H1 (cell line): Measurements from ENCODE around the gene RAB3IL1. TPM values are rescaled to one million over a fixed set of nuclear protein-coding genes. Genes with fewer than 3 reads are reported as not detected.

Experiments used
- CTCF ChIA-PET: fragments of 300-600 bp; sonication (Branson Sonifier 250); formaldehyde crosslinking; loops from one replicate; lab custom pipeline; 2021; ENCODE audit not compliant: partially characterized antibody; lab: Charles Lee
- POLR2A ChIA-PET: fragments of 300-600 bp; sonication (Branson Sonifier 250); formaldehyde crosslinking; loops from one replicate; lab custom pipeline; 2021; ENCODE audit warnings: inconsistent platforms; ENCODE audit not compliant: partially characterized antibody; lab: Charles Lee
- DNase-seq, 2 experiments: peaks; one replicate each; pipeline versions ENCODE4 v3.0.0 to v3.0.0-alpha.2; 2010 to 2022; ENCODE audit warnings: low spot score in 2 of 2, low read depth in 1 of 2, mixed read lengths in 1 of 2
- FAIRE-seq: peaks from 2 replicates; lab custom pipeline; 2011; peaks lifted over from hg19 to GRCh38; lab: Jason Lieb, UNC
- H2AFZ ChIP-seq: 2 replicates; pipeline ENCODE4 v1.8.1; 2012; ENCODE audit warnings: low read length, inconsistent platforms
- H2AK5ac ChIP-seq: 2 replicates; pipeline ENCODE4 v1.6.1; 2013; ENCODE audit warnings: low read depth, low read length
- H2BK120ac ChIP-seq: replicated peaks from 2 replicates; pipeline ENCODE3; 2013; ENCODE audit warnings: low read depth, low read length, inconsistent platforms
- H2BK12ac ChIP-seq: 2 replicates; pipeline ENCODE4 v1.6.1; 2013; ENCODE audit warnings: low read depth, low read length
- H2BK15ac ChIP-seq: 2 replicates; pipeline ENCODE4 v1.6.1; 2013; ENCODE audit warnings: low read length
- H2BK20ac ChIP-seq: 2 replicates; pipeline ENCODE4 v1.6.1; 2013; ENCODE audit warnings: low read length
- H2BK5ac ChIP-seq: 2 replicates; pipeline ENCODE4 v1.6.1; 2013; ENCODE audit warnings: low read depth, low read length
- H3K14ac ChIP-seq: 2 replicates; pipeline ENCODE4 v1.6.1; 2013; ENCODE audit warnings: inconsistent platforms; ENCODE audit not compliant: insufficient read length
- H3K18ac ChIP-seq: 2 replicates; pipeline ENCODE4 v1.6.1; 2013; ENCODE audit warnings: low read length; ENCODE audit errors: extremely low read depth
- H3K23ac ChIP-seq: 2 replicates; pipeline ENCODE4 v1.6.1; 2013; ENCODE audit warnings: inconsistent platforms; ENCODE audit not compliant: insufficient read length
- H3K23me2 ChIP-seq: 2 replicates; pipeline ENCODE4 v1.6.1; 2013; ENCODE audit warnings: low read depth, low read length
- H3K27ac ChIP-seq: 2 replicates; pipeline ENCODE4 v1.6.1; 2011; ENCODE audit warnings: low read depth, low read length, inconsistent platforms
- H3K27me3 ChIP-seq, 4 experiments: replicated peaks in 1 of 4; 1 replicate in 1 of 4; 2 replicates in 3 of 4; pipeline versions ENCODE4 v1.6.1 to v1.8.1; 2011 to 2013; ENCODE audit warnings: low read length in 3 of 4, mild to moderate bottlenecking in 3 of 4, inconsistent platforms in 2 of 4, mixed read lengths in 2 of 4, moderate library complexity in 1 of 4; ENCODE audit not compliant: control insufficient read depth in 3 of 4, insufficient read depth in 3 of 4; ENCODE audit errors: extremely low read depth in 1 of 4
- H3K36me3 ChIP-seq, 4 experiments: 2 replicates each; pipeline versions ENCODE4 v1.6.1 to v1.8.1; 2011 to 2013; ENCODE audit warnings: mild to moderate bottlenecking in 4 of 4, low read length in 3 of 4, moderate library complexity in 2 of 4, control low read depth in 1 of 4, inconsistent platforms in 1 of 4; ENCODE audit not compliant: insufficient read depth in 4 of 4, control insufficient read depth in 2 of 4
- H3K4ac ChIP-seq: replicated peaks from 2 replicates; pipeline ENCODE3; 2013; ENCODE audit warnings: low read length, low read depth, mixed read lengths, inconsistent platforms; ENCODE audit not compliant: insufficient read length
- H3K4me1 ChIP-seq, 4 experiments: replicated peaks in 1 of 4; 1 replicate in 1 of 4; 2 replicates in 3 of 4; pipeline versions ENCODE4 v1.6.1 to v1.8.1; 2011 to 2013; ENCODE audit warnings: low read length in 3 of 4, inconsistent platforms in 2 of 4, mixed read lengths in 1 of 4; ENCODE audit not compliant: insufficient read depth in 4 of 4, control insufficient read depth in 3 of 4
- H3K4me2 ChIP-seq, 2 experiments: 2 replicates each; pipeline versions ENCODE4 v1.6.1 to v1.8.1; 2011 to 2013; ENCODE audit warnings: low read depth in 2 of 2, low read length in 2 of 2, control low read depth in 1 of 2, inconsistent platforms in 1 of 2, mild to moderate bottlenecking in 1 of 2; ENCODE audit not compliant: insufficient read depth in 1 of 2
- H3K4me3 ChIP-seq, 4 experiments: fragments of 200-600, 300-600 bp in 1 of 4; sonication (generic), shearing (Covaris generic), sonication (Bioruptor Twin) in 1 of 4; 2 replicates each; pipeline versions ENCODE4 v1.5.1 to v1.8.1; 2011 to 2016; ENCODE audit warnings: low read length in 4 of 4, low read depth in 3 of 4, control low read depth in 2 of 4, inconsistent platforms in 2 of 4, mild to moderate bottlenecking in 2 of 4, mixed read lengths in 1 of 4, moderate library complexity in 1 of 4; ENCODE audit not compliant: insufficient read depth in 2 of 4; ENCODE audit errors: extremely low read depth in 1 of 4
- H3K56ac ChIP-seq: replicated peaks from 2 replicates; pipeline ENCODE3; 2013; ENCODE audit warnings: low read depth, mild to moderate bottlenecking, mixed read lengths, low read length, inconsistent platforms; ENCODE audit not compliant: insufficient read length
- H3K79me1 ChIP-seq: 2 replicates; pipeline ENCODE4 v1.6.1; 2013; ENCODE audit warnings: low read depth, low read length, control low read depth
- H3K79me2 ChIP-seq, 2 experiments: 2 replicates each; pipeline versions ENCODE4 v1.6.1 to v1.8.1; 2012 to 2013; ENCODE audit warnings: low read length in 2 of 2, mild to moderate bottlenecking in 2 of 2, inconsistent platforms in 1 of 2; ENCODE audit not compliant: insufficient read depth in 2 of 2, control insufficient read depth in 1 of 2
- H3K9ac ChIP-seq, 4 experiments: replicated peaks in 1 of 4; 1 replicate in 1 of 4; 2 replicates in 3 of 4; pipeline versions ENCODE4 v1.6.1 to v1.8.1; 2011 to 2013; ENCODE audit warnings: low read depth in 3 of 4, low read length in 3 of 4, control low read depth in 2 of 4, mild to moderate bottlenecking in 2 of 4, moderate library complexity in 2 of 4, inconsistent platforms in 1 of 4; ENCODE audit errors: extremely low read depth in 1 of 4
- H3K9me3 ChIP-seq, 2 experiments: 2 replicates each; pipeline versions ENCODE4 v1.6.1 to v1.8.1; 2012 to 2013; ENCODE audit warnings: mild to moderate bottlenecking in 2 of 2, moderate library complexity in 2 of 2, control low read depth in 1 of 2, inconsistent platforms in 1 of 2, low read depth in 1 of 2, low read length in 1 of 2, mixed read lengths in 1 of 2; ENCODE audit not compliant: insufficient read depth in 2 of 2
- H4K20me1 ChIP-seq, 2 experiments: replicated peaks in 1 of 2; 2 replicates each; pipeline versions ENCODE3 to v1.8.1; 2011 to 2013; ENCODE audit warnings: inconsistent platforms in 2 of 2, low read length in 2 of 2, mild to moderate bottlenecking in 1 of 2; ENCODE audit not compliant: insufficient read depth in 2 of 2, control insufficient read depth in 1 of 2
- H4K5ac ChIP-seq: 2 replicates; pipeline ENCODE4 v1.6.1; 2013; ENCODE audit warnings: low read length, low read depth, mixed read lengths, inconsistent platforms; ENCODE audit not compliant: insufficient read length
- H4K8ac ChIP-seq: 2 replicates; pipeline ENCODE4 v1.8.0; 2013; ENCODE audit warnings: mild to moderate bottlenecking, moderate library complexity, low read length, inconsistent platforms; ENCODE audit not compliant: insufficient read depth; ENCODE audit errors: extremely low read depth
- H4K91ac ChIP-seq: replicated peaks from 2 replicates; pipeline ENCODE3; 2013; ENCODE audit warnings: low read length, mixed read lengths, inconsistent platforms; ENCODE audit not compliant: insufficient read length
- CBX8 ChIP-seq: fragments of 300-800, 300-1000 bp; sonication (generic); IDR thresholded peaks from 2 replicates; pipeline ENCODE4 v1.7.1; 2016; ENCODE audit warnings: low read depth, low read length, borderline replicate concordance
- EZH2 ChIP-seq: fragments of 200-600 bp; sonication (generic); IDR thresholded peaks from 2 replicates; pipeline ENCODE4 v1.7.1; 2012; ENCODE audit warnings: low read depth, mild to moderate bottlenecking, moderate library complexity, low read length, inconsistent platforms; ENCODE audit not compliant: severe bottlenecking
- GTF2F1 ChIP-seq: IDR thresholded peaks from 2 replicates; pipeline ENCODE4 v1.6.1; 2012; ENCODE audit warnings: low read depth, low read length, improper control_type of control experiment, borderline replicate concordance
- KDM4A ChIP-seq: IDR thresholded peaks from one replicate; pipeline ENCODE4 v1.7.1; 2012; ENCODE audit warnings: low read depth, mild to moderate bottlenecking, moderate library complexity, low read length, inconsistent platforms; ENCODE audit not compliant: severe bottlenecking
- NRF1 ChIP-seq: IDR thresholded peaks from 2 replicates; pipeline ENCODE4 v1.6.1; 2011; ENCODE audit warnings: mild to moderate bottlenecking, low read depth, low read length, improper control_type of control experiment
- SP4 ChIP-seq: IDR thresholded peaks from 2 replicates; pipeline ENCODE4 v1.6.1; 2012; ENCODE audit warnings: low read length, inconsistent platforms
- TCF12 ChIP-seq: IDR thresholded peaks from 2 replicates; pipeline ENCODE4 v1.6.1; 2011; ENCODE audit warnings: low read depth, mild to moderate bottlenecking, low read length
- TEAD4 ChIP-seq: IDR thresholded peaks from 2 replicates; pipeline ENCODE4 v1.6.1; 2012; ENCODE audit warnings: low read depth, low read length, inconsistent platforms, mixed read lengths
- WGBS, 2 experiments: shearing (Covaris generic) in 1 of 2; methylation state at CpG; one replicate each; pipeline versions ENCODE4 v1.1.6 to v1.1.7; 2013 to 2015; ENCODE audit warnings: low lambda C conversion rate in 2 of 2, mixed read lengths in 2 of 2, inconsistent platforms in 1 of 2, low coverage in 1 of 2, missing lambda C conversion rate in 1 of 2; ENCODE audit not compliant: insufficient replicate concordance in 2 of 2, insufficient coverage in 1 of 2, insufficient read length in 1 of 2; ENCODE audit errors: extremely low coverage in 1 of 2, missing lambda C conversion rate in 1 of 2; 5-methylcytosine and 5-hydroxymethylcytosine counted together
- polyA plus RNA-seq, 7 experiments: library from polyadenylated mRNA; depleted of rRNA in 3 of 7; stranded (reverse) in 5 of 7; unstranded in 2 of 7; fragments of >200 nt in 5 of 7; fragments of 200-250 nt in 2 of 7; gene quantifications; 1 replicate in 5 of 7; 2 replicates in 1 of 7; 4 replicates in 1 of 7; pipeline versions ENCODE4 v1.2.1 to v1.2.3, GENCODE V29; 2011 to 2013; ENCODE audit warnings: missing spikeins in 2 of 7, mixed read lengths in 2 of 7
- total RNA-seq: library from RNA; stranded (reverse); fragmentation: NEBNext Ultra II Directional; extraction: Animal tissue kit (Norgen Biotek cat#: 25700); gene quantifications from 2 replicates; pipeline ENCODE4 v1.2.1, GENCODE V29; 2021

RAB3IL1 gene
- total and polyA plus RNA-seq, 2 of the 8 experiments (the other 6 are each of a cell fraction or from before 2014, with no cell fraction given): 6.8 to 7.9 TPM

GRCh38 chr11:61963016-61963281, 45.6 kb upstream of the RAB3IL1 start:
- Histone ChIP-seq H3K9me3 (no peaks in the 10 kb centered on the region), H3K36me3 (peaks cover 14 to 29% (median 28%) of the 10 kb centered on the region in 4 experiments; a peak in 7 of 8 replicates), H3K27me3 (no peaks in the 10 kb centered on the region), H2AFZ (no peak overlapping the region), H3K27ac (no peak overlapping the region), H3K79me2 (peaks cover 14 to 26% of the 10 kb centered on the region in 2 experiments), H2BK12ac (no peak overlapping the region), H3K4me2 (no peak overlapping the region), H2BK5ac (no peak overlapping the region), H4K20me1 (peaks cover 10 to 21% of the 10 kb centered on the region in 2 experiments), H4K5ac (no peak overlapping the region), H2AK5ac (no peak overlapping the region), H3K79me1 (peaks cover 2% of the 10 kb centered on the region), H3K14ac (no peak overlapping the region), H3K4me1 (no peaks in the 10 kb centered on the region; a peak in 1 of 7 replicates), H3K56ac (no peak overlapping the region), H2BK15ac (no peak overlapping the region), H3K4ac (no peak overlapping the region), H2BK20ac (no peak overlapping the region), H3K23ac (no peak overlapping the region), H4K8ac (no peak overlapping the region), H3K18ac (no peak overlapping the region), H4K91ac (no peak overlapping the region), H3K4me3 (no peak overlapping the region), H2BK120ac (no peak overlapping the region), H3K9ac (no peak overlapping the region), H3K23me2 (peaks cover 5% of the 10 kb centered on the region; the same call in 1 of the 2 replicates)
- CTCF ChIA-PET: interaction anchor here (0.6 to 6.0 kb wide), 8 partner anchors 17 to 165 kb away, joined by 3 to 38 read pairs (median 4); no protein-coding TSS in a partner anchor
- WGBS, 2 experiments: 87% methylated on average over 3 of the region's 3 CpGs; no CpG with 5 or more reads in 1 of the 2 experiments
- POLR2A ChIA-PET: interaction anchor here (0.8 to 25.7 kb wide), 16 partner anchors 3 to 145 kb away, joined by 3 to 458 read pairs (median 4); partner anchors contain the start of genes BEST1 and FTH1
- DNase-seq: no peak
- no peak for FAIRE-seq
- no peak for TF ChIP-seq TCF12
- TF ChIP-seq TEAD4: no peak
- TF ChIP-seq NRF1: no peak
- TF ChIP-seq CBX8: no peak
- no peak for TF ChIP-seq KDM4A
- TF ChIP-seq EZH2: no peak
- TF ChIP-seq GTF2F1: no peak
- no peak for TF ChIP-seq SP4
